AG09309 (cell line): Measurements from ENCODE around the gene SIX5.

Experiments
- DNase-seq: peaks from one replicate; pipeline ENCODE4 v3.0.0-alpha.2; 2010; ENCODE audit warnings: low read depth
- H3K4me3 ChIP-seq: 2 replicates; pipeline ENCODE4 v1.5.1; 2011; ENCODE audit warnings: mild to moderate bottlenecking, low read depth, low read length, moderate library complexity; ENCODE audit not compliant: control insufficient read depth
- CTCF ChIP-seq: IDR thresholded peaks from 2 replicates; pipeline ENCODE4 v1.5.1; 2011; ENCODE audit warnings: mild to moderate bottlenecking, low read depth, low read length, inconsistent platforms; ENCODE audit not compliant: insufficient read depth, control insufficient read depth; ENCODE audit errors: missing control alignments

SIX5 gene

GRCh38 chr19:45768984-45769782, at the start of gene SIX5:
SIX5 (minus strand) TSS chr19:45769252; CDS start chr19:45768844, 408 bp downstream.
- peak within 1 kb of the TSS; percentile 57 for H3K4me3 ChIP-seq
- TF ChIP-seq CTCF: no peak
- DNase-seq: peak; percentile 89

- H3K4me3 ChIP-seq: no peak overlapping the region
- no peak for TF ChIP-seq CTCF
- DNase-seq: no peak
These were observed 48.8 kb upstream of the SIX5 start for GRCh38 chr19:45817725-45818301.

- peak; percentile 60 for DNase-seq
- TF ChIP-seq CTCF: peak; percentile 96
- H3K4me3 ChIP-seq: no peak overlapping the region
These were observed 48.1 kb upstream of the SIX5 start for GRCh38 chr19:45817010-45817724.

- no peak overlapping the region for H3K4me3 ChIP-seq
- DNase-seq: no peak
- TF ChIP-seq CTCF: no peak
These were observed 47.4 kb upstream of the SIX5 start for GRCh38 chr19:45816236-45817009.

GRCh38 chr19:45815481-45816216, 46.6 kb upstream of the SIX5 start:
- no peak for DNase-seq
- no peak overlapping the region for H3K4me3 ChIP-seq
- TF ChIP-seq CTCF: no peak
